ENCODE results near the gene PPP1CA. TPM values are rescaled to one million over a fixed set of nuclear protein-coding genes. Genes with fewer than 3 reads are reported as not detected.

The PPP1CA gene
- total RNA-seq, 4 donors from 2014 or later: 15.9 to 180 (median 77.1) TPM

DNA sequence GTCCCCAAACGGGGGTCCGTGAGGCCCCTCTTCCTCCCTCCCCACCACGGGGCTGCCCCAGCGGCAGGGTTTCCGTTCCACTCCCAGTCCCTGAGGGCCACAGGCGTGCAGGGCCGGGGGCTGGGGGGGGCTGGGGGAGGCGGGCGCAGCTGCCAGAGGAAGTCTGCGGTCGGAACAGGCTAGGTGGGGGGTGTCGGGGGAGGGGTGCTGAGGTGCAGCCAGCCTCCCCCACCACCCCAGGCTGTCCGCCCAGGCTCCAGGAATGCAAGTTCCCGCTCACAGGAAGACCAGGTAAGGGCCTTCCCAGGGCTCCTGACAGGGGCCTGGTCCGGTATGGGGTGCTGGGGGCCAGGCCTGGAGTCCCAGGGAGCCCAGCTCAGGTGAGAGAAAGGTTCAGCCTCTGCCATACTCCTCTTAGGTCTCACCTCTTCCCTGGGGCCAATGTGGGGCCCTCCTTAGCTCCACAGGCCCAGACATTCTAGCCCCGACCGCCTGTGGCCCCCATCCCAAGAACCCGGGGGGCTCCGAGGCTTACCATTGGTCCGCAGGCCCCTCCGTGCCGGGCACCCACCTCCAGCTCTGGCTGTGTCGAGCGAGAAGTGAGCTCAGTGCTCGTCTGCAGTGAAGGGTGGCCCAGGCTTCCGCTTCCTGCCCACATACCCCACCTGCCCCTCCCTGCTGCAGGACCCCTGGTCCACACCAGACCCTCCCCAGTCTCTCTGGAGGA is 35.6 kb upstream of the PPP1CA start, which contains the start of gene PTPRCAP:
Gene PTPRCAP, minus strand, starts transcription at position 601 of the 727 bp plus-strand sequence. Its CDS starts 63 bp downstream, at position 538.
- Histone ChIP-seq H3K4me1 (peaks cover 0 to 4% of the 10 kb centered on the region in 2 donors), H3K36me3 (no peaks in the 10 kb centered on the region), H3K4me3 (no peak within 1 kb of the TSS), H3K27ac (peak within 1 kb of the TSS; percentile 32 to 58), H3K9me3 (no peaks in the 10 kb centered on the region), H3K27me3 (no peaks in the 10 kb centered on the region)
- TF ChIP-seq, protein P1, sequence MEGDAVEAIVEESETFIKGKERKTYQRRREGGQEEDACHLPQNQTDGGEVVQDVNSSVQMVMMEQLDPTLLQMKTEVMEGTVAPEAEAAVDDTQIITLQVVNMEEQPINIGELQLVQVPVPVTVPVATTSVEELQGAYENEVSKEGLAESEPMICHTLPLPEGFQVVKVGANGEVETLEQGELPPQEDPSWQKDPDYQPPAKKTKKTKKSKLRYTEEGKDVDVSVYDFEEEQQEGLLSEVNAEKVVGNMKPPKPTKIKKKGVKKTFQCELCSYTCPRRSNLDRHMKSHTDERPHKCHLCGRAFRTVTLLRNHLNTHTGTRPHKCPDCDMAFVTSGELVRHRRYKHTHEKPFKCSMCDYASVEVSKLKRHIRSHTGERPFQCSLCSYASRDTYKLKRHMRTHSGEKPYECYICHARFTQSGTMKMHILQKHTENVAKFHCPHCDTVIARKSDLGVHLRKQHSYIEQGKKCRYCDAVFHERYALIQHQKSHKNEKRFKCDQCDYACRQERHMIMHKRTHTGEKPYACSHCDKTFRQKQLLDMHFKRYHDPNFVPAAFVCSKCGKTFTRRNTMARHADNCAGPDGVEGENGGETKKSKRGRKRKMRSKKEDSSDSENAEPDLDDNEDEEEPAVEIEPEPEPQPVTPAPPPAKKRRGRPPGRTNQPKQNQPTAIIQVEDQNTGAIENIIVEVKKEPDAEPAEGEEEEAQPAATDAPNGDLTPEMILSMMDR (IDR thresholded peaks at IDR 0.05): no peak
- intact Hi-C loops (cut with DNase I; ENCODE audit: low total_unique reads): no loop called here
- no peak for DNase-seq

DNA sequence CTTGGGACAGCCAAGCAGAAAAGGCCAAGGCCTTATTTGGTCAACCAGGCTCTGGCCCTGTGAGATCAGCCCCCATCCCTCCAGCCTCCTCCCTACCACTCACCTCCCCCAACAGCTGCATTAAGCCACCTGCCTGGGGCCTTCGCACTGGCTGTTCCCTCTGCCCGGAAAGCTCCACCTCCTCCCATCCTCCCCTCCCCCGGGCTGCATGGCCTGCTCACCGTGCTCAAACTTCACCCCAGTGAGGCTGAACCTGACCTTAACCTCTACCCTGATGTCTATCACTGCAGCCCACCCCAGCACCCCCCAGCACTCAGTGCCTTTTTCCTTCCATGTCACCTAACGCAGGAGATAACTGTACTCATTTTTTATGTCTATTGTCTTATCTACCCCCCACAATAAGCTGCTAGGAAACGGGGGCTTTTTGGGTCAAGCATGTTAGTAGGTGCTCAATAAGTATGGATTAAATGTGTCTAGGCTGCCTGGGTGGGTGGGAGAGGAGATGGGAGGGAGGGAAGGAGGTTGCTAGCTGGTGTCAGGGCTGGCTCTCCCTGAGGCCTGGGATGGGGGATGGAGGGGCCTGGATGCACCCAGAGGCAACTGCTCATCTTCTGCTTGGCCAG is 34.9 kb upstream of the PPP1CA start:
- Histone ChIP-seq H3K4me3 (no peak overlapping the region), H3K27me3 (no peaks in the 10 kb centered on the region), H3K36me3 (no peaks in the 10 kb centered on the region), H3K27ac (peak overlapping the region; percentile 32 to 58), H3K4me1 (peaks cover 0 to 4% of the 10 kb centered on the region in 2 donors), H3K9me3 (no peaks in the 10 kb centered on the region)
- TF ChIP-seq POLR2A (IDR thresholded peaks at IDR 0.05): no peak
- TF ChIP-seq, protein P1 (IDR thresholded peaks at IDR 0.05): no peak
- intact Hi-C loops (cut with DNase I; ENCODE audit: low total_unique reads): no loop called here
- peak; percentile 55 to 56 for DNase-seq

DNA sequence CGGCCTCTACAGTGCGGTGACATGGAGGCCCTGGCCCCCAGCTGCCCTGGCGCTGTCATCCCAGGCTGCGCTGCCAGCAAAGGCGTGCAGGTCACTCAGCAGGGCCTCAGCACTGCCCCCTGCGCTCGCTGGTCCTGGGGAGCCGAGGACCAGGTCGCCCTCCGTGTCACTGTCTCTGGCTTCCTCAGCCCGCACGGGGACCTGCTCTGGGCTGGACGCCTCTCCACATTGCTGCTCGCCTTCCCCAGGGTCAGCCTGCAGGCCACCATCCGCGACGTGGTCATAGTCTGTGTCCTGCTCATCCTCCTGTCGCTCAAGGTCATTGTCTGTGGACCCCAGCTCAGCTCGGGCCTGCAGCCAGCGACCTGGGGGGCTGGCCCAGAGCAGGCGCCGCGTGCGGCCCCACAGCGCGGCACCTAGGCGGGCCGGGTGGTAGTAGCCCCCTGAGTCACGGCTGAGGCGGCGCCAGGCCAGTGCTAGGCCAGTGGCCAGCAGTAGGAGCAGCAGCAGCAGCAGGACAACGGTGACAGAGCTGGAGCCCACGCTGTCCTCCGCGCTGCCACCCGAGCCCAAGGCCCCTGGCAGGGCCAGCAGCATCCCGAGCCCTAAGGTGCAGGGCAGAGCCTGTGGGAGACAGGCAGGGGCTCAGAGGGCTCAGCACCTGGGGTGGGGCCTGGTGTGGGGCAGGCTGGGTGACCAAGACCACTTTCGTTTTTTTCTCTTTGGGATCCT is 34.2 kb upstream of the PPP1CA start:
- no peak for DNase-seq
- Histone ChIP-seq H3K36me3 (no peaks in the 10 kb centered on the region), H3K27me3 (no peaks in the 10 kb centered on the region), H3K27ac (peak overlapping the region; percentile 53 to 58), H3K4me1 (peaks cover 0 to 4% of the 10 kb centered on the region in 2 donors), H3K4me3 (no peak overlapping the region), H3K9me3 (no peaks in the 10 kb centered on the region)
- TF ChIP-seq POLR2A (IDR thresholded peaks at IDR 0.05): no peak
- TF ChIP-seq, protein P1 (IDR thresholded peaks at IDR 0.05): no peak
- intact Hi-C loops (cut with DNase I; ENCODE audit: low total_unique reads): no loop called here

DNA sequence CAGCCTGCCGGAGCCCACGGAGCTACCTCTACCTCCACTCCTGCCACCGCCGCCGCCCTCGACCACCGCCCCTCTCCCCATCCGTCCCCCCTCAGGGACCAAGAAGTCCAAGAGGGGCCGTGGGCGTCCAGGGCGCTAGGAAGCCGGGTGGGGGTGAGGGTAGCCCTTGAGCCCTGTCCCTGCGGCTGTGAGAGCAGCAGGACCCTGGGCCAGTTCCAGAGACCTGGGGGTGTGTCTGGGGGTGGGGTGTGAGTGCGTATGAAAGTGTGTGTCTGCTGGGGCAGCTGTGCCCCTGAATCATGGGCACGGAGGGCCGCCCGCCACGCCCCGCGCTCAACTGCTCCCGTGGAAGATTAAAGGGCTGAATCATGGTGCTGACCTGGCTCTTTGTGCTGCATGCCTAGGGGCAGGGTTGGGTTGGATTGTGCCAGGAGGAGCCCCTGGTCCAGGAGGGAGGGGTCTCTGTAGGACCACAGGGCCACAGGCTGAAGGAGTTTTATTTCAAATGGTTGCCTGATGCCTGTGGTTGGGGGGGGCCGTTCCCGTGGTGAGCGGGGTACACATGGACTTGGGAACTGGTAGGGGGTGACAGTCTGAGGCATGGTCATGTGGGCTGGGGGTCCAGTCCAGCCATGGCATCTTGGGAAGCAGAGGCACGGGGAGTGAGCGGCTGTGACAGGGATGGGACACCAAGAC is 33.5 kb upstream of the PPP1CA start:
- DNase-seq: no peak
- Histone ChIP-seq H3K4me3 (no peak overlapping the region), H3K27ac (peak overlapping the region in 1 of 2 donors; percentile 53), H3K9me3 (no peaks in the 10 kb centered on the region), H3K4me1 (peaks cover 0 to 4% of the 10 kb centered on the region in 2 donors), H3K36me3 (no peaks in the 10 kb centered on the region), H3K27me3 (no peaks in the 10 kb centered on the region)
- intact Hi-C loops (cut with DNase I; ENCODE audit: low total_unique reads): no loop called here
- no peak for TF ChIP-seq POLR2A (IDR thresholded peaks at IDR 0.05)
- TF ChIP-seq, protein P1 (IDR thresholded peaks at IDR 0.05): no peak
